HG03097 (cell line): ENCODE measurements around the gene WT1.
"Not testable (repeated sequence)": the region's sequence is repeated elsewhere in the genome, so short reads cannot be mapped to it uniquely, and the experiment has no call there.

Source experiments
- ATAC-seq: cut with Tn5 transposase; IDR thresholded peaks from one replicate; pipeline ENCODE4 v1.9.1; 2021; ENCODE audit not compliant: unreplicated experiment, low FRiP score

The WT1 gene

GRCh38 chr11:32435511-32435941 is at the start of gene WT1:
TSS of gene WT1 (minus strand) at chr11:32435539.
- ATAC-seq, result no peak

DNA sequence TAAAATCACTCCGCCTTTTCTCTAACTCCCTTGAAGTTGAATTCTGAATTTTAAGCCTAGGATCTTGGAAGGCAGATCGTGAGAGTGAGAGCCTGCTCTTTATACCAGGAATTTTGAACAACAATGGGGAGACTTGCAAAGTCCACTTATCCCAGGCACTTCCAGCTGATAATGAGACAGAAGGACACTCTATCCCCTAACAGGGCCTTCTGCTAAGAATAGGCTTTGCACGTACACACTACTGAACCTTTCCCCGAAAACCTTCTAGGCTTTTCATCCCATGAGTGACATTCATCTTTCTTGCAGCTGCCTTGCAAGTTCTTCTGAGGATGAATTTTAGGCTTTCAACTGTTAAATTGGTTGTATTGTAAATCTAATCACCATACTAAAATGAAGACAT is 44.0 kb upstream of the WT1 start:
- no peak for ATAC-seq

GRCh38 chr11:32478277-32478731 is 43.0 kb upstream of the WT1 start:
- ATAC-seq, result no peak

DNA sequence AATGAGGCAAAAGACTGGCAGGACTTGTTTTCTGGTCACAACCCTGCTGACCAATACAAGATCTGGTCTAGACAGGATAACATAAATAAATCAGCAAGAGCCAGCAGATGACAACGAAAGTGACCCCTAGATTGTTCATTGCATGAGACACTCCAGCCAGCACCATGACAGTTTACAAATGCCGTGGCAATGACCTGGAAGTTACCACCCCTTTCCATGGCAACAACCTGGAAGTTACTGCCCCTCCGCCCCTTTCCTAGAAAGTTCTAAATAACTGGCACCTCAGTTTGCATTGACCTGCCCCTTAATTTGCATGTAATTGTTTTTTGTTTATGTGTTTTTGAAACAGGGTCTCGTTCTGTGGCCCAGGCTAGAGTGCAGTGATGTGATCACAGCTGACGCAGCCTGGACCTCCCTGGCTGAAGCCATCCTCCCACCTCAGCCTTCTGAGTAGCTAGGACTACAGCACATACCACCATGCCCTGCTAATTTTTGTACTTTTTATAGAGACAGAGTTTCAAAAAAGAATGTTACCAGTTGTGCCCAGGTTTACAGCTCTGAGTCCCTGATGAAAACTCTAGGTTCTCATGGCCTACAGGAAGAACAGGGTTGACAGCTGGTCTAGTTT is 38.1 kb upstream of the WT1 start:
- ATAC-seq, result no peak

- ATAC-seq, result no peak
Observed at GRCh38 chr11:32472226-32472625, 36.9 kb upstream of the WT1 start.

DNA sequence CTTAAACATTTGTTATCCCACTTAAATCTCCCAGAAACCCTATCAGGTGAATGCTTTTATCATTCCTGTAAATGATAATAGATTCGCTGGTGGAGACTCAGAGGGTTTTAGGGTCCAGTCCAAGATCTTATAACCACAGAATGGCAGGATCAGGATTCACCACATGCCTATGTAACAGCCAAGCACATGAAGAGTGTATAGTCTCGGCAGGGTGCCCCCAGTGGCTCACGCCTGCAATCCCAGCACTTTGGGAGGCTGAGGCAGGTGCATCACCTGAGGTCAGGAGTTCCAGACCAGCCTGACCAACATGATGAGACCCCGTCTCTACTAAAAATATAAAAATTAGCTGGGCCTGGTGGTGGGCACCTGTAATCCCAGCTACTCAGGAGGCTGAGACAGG is 36.2 kb upstream of the WT1 start:
- ATAC-seq, result not testable (repeated sequence)

DNA sequence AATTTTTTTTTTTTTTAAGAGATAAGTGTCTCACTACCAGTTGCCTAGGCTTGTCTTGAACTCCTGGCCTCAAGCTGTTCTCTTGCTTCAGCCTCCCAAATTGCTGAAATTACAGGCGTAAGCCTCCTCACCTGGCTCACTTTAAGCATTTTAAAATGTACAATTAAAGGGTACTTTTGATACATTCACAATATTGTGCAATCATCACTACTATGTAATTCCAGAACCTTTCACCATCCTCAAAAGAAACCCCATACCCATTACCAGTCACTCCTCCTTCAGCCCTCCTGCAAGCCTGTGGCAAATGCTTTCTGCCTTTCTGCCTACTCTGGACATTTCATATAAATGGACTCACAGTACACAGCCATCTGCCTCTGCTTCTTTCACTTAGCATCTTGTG is 34.5 kb upstream of the WT1 start:
- no peak for ATAC-seq

- ATAC-seq, result no peak
Observed at GRCh38 chr11:32466279-32466915, 31.1 kb upstream of the WT1 start.

DNA sequence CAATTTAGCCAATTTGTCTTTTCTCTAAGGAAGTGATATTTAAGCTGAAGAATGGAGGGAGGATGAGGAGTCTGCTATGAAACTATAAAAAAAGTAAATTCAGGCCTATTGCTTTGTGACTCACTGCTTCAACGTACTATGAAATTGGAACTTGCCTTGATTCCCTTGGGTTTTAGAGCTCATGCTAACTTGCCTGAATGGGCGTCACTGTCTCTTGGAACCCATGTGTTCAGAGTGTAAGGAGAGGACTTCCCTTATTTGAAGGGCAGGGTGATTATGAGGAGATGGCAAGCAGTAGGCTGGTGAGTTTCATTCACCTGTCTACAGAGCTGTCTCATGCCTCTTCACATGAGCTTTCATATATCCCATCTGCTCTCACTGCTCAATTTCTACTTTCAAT is 28.7 kb upstream of the WT1 start:
- ATAC-seq, result no peak

DNA sequence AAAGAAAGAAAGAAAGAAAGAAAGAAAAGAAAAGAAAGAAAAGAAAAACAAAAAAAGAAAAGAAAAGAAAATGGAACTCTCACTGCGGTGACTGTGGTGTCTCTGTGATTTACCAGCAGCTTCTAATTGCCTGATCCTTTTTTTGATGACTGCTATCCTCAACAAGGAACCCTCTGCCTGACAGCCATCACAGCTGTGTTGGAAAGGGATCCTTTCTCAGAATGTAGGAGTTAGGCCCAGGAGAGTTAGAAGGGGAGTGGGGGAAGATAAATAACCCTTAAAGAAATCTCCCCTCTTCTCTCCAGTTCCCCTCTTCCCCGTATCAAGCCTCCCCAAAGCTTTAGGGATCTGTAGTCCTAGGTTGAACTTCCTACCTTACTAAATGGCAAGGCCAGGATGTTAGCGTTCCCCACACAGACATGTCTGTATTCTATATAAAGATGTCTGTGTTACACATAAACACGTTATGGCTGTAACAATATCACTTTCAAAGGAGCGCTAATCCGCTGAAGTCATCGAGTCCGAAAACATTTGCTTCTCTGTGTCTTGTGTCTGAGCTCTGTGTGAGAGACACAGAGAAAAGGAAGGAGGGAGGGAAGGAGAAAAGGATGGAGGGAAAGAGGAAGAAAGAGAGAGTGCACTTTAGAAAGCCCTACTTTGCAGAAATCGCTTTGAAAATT is 26.8 kb upstream of the WT1 start:
- no peak for ATAC-seq

DNA sequence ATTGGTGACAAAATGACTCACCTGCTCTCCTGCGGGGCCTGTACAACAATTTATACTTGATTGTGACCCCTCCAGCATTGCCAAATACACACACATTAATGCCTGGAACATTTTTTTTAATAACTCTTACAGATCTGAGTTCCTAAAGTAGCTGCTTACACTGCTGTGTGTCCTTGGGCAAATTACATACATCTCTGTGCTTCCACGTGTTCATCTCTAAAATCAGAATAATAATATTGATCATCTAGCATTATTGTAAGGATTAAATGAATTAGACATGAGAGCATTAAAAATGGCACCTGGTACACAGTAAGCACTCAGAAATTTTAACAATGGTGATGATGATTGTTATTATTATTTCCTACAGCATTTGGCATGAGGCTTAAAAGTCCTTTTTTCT is 21.5 kb upstream of the WT1 start:
- ATAC-seq, result no peak

DNA sequence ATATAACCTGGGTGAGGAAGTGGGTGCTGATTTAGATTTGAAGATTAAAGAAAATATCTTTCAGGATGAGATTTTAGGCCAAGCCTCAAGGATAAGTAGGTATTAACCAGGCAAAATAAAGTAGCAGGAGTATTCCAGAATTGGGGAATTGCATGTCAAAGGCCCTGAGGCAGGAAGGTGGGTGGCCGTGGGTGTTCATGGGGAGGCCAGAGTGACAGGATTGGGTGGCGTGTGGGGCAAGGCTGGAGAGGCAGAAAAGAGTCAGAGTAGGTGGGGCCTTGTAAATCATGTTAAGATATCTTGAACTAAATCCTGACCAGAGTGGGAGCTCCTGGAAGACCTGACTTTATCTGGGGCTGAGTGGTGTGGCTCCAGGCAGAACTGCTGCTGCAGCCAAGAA is 19.7 kb upstream of the WT1 start:
- no peak for ATAC-seq

- ATAC-seq, result no peak
Observed at GRCh38 chr11:32451808-32452207, 16.5 kb upstream of the WT1 start.

GRCh38 chr11:32450372-32450771 is 15.0 kb upstream of the WT1 start:
- no peak for ATAC-seq

DNA sequence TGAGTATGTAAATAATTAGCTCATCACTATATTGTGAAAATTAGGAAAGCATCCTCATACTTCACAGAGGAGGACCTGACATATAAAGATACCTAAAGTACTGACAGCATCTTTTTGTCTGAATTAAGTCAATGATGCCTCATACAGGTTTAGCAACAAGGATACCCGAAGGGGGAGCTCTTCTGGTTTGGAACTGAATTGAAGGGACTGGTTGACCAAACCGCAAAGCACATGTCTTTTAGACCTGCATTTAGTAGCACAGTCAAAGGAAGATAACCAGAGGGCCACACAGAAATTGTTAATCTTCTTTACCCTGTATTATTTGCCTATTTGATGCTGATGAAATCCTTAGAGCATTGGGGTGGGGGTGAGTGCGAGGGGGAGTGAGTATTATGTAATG is 12.9 kb upstream of the WT1 start:
- ATAC-seq, result no peak

GRCh38 chr11:32447252-32447651 is 11.9 kb upstream of the WT1 start:
- ATAC-seq, result no peak

DNA sequence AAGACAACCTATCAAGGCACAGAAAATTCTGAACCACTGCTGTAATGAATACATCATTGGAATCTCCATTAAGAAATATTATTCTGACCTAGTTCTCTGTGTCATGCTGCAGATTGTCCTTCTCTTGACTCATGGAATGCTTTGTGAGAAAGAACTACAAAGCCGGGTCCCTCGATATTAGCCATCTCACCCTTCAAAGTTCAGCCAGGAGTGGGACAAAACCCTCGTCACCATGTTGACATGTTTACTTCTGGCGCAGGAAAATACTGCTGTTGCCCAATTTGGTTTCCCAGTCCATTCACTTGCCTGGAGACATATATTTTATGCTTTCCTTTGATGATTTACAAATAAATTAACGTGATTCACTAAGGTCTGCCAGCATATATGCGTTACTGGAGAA is 10.9 kb upstream of the WT1 start:
- no peak for ATAC-seq

- no peak for ATAC-seq
Observed at GRCh38 chr11:32444186-32444585, 8.8 kb upstream of the WT1 start.

- ATAC-seq, result no peak
Observed at GRCh38 chr11:32440916-32441315, 5.6 kb upstream of the WT1 start.

- ATAC-seq, result no peak
Observed at GRCh38 chr11:32440312-32440908, 5.1 kb upstream of the WT1 start.

- ATAC-seq, result no peak
Observed at GRCh38 chr11:32439501-32440210, 4.3 kb upstream of the WT1 start.
